SK-MEL-5 (cell line): ENCODE results near the gene CIT. TPM values are rescaled to one million over a fixed set of nuclear protein-coding genes. Genes with fewer than 3 reads are reported as not detected.

Experiments
- DNase-seq: peaks from one replicate; pipeline ENCODE4 v3.0.0-alpha.2; 2016; ENCODE audit warnings: low read depth, low spot score
- in situ Hi-C: cut with HindIII; loops from 2 replicates; pipeline ENCODE4 v1.10.0; 2016; ENCODE audit warnings: low sequenced_read_pairs, high pct_unique_total_duplicates, low pct_unique_long_range_greater_than_20kb
- total RNA-seq: library from RNA; depleted of rRNA; stranded (reverse); fragments of >200 nt; shearing (Covaris generic); gene quantifications from 2 replicates; pipeline ENCODE4 v1.2.3, GENCODE V29; 2014

The CIT gene
- total RNA-seq, 1 experiment from 2014 or later = 47.6 TPM

DNA sequence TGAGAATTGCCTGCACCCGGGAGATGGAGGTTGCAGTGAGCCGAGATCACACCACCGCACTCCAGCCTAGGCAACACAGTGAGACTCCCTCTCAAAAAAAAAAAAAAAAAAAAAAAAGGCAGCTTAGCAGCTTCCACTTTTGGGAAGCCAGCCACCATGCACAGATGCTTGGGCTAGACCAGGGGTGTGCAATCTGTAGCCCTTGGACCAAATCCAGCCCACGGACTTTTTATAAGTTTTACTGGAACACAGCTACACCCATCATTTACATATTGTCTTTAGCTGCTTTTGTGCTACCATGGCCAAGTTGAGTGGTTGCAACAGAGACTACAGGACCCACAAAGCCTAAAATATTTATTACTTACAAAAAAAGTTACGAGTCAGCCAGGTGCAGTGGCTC, 6.7 kb downstream of the CIT start:
- in situ Hi-C loops = no loop called here
- peak; percentile 30 for DNase-seq

GRCh38 chr12:119869720-119870119, 7.4 kb downstream of the CIT start:
- peak; percentile 90 for DNase-seq
- in situ Hi-C loops = no loop called here

DNA sequence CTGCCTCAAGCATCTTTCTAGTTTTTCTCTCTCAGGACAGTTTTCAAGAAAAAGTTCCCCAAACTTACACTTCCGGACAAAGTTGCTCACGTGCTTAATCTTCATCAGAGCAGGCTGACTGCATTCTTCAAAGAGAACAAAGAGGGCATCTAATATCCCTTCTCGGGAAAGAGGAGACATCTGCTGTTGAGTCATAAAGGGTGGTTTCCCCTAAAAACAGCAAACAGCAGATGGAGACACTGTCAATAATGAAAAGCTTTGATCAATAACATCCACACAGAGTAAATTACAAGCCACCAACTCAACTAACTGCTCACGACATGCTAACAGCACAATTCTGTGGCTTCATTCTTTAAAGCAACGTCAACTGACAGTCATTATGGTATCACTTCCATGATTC, 8.1 kb downstream of the CIT start:
- peak; percentile 98 for DNase-seq
- in situ Hi-C loops = no loop called here

DNA sequence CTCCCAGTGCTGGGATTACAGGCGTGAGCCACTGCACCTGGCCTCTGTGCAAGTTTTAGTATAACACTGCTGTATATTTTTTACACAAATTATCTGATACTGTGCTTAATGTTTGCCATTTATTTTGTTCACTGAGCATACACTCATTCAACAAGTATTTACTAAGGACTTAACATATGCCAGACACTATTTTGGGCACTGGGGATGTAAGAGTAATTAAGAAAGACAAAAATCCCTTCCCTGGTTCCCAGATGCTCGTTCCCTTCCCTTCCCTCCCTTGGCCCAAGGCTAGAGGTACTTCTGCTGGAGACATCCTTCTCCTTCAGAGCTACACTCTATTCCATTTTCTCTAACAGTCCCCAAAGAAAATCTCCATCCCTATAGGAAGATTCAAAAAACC, 12.5 kb downstream of the CIT start:
- in situ Hi-C loops = no loop called here
- no peak for DNase-seq

DNA sequence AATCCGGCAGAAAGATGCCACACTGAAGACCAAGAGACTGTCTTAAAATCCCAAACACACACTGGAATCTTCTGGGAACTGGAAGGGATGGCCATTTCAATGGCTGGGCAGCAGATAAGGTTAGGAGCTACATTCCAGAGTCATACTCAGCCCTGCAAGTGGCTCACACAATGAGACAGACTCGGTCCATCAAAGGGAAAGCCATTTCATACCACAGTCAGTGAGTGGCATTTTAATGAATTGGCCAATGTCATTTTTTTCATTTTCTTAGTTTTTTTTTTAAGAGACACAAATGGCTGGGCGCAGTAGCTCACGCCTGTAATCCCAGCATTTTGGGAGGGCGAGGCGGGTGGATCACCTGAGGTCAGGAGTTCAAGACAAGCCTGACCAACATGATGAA, 17.9 kb downstream of the CIT start:
- in situ Hi-C loops = no loop called here
- DNase-seq = no peak

DNA sequence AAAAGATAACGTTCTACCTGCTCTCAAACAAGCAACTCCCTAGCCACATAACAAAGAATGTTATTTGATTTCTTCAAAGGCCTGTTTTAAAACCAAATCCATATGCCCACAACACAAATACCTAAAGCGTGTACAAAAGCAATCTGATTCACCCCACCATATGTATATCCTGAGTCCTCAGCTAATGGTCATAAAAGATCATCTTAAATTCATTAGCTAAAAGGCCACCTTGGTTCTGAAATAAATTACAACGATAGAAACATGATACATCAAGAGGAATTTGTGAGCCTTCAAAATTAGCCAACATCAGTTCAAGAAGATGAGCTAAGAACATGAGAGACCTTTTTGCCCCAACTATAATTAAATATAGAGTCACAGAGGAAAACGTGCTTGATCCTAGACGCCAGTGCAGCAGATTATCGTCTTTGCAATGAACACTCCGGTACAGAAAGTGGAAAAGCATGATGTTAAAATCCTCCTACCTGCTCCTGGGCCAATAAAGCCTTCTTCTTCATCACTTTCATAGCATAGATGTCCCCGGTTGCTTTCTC, 20.0 kb downstream of the CIT start:
- in situ Hi-C loops = no loop called here
- no peak for DNase-seq

DNA sequence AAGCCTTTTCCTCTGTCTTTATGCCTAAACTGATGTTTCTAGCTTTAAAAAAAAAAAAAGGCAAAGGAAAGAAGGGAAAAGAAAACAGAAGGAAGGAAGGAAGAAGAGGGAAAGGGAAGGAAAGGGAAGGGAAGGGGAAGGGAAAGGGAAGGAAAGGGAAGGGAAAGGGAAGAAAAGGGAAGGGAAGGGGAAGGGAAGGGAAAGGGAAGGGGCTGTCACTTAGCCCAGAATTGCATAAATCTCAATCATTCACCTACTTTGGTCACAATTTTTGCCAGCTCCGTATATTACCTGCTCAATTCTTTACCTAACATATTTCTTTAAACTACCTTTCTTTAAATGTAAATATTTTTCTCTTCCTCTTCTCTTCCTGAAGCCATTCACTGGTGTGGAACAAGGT, 26.8 kb downstream of the CIT start:
- no peak for DNase-seq
- in situ Hi-C loops = no loop called here

DNA sequence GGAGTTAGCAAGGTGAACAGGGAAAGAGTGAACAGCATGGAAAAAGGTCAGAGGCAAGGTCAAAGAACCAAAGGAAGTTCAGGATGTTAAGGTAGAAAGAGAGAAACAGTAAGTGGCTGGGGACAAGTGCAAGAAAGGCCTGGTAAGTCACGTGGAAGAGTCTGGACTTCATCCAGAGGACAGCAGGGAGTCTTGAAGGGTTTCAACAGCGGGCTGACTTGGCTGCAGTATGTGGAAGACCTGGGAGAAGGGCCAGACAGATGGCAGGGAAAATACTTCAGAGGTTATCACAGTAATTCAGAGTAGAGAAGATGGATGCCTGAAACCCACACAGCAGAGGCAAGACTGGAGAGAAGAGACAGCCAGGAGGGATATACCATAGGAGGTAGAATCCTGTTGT, 34.0 kb downstream of the CIT start:
- peak; percentile 84 for DNase-seq
- in situ Hi-C loops = no loop called here

DNA sequence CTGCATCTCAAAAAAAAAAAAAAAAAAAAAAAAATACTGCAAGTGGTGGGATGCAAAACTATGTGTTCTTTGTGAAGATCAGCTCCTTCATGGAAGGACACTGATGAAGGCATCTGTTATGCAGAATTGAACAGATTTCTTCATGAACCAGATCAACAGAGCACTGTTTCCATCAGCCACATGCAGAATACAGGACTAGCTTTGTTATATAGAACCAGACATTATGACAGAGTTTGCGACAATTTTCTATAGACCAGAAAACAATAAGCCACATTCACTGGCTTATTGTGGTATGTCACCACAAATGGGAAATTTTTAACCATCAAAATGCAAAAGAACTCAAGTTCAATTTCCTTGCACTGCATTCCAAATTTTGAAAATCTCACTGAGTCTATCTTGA, 34.7 kb downstream of the CIT start:
- DNase-seq = peak; percentile 97
- in situ Hi-C loops = no loop called here

- DNase-seq = peak; percentile 54
- in situ Hi-C loops = no loop called here
Observed at GRCh38 chr12:119841433-119842210, 35.5 kb downstream of the CIT start.

DNA sequence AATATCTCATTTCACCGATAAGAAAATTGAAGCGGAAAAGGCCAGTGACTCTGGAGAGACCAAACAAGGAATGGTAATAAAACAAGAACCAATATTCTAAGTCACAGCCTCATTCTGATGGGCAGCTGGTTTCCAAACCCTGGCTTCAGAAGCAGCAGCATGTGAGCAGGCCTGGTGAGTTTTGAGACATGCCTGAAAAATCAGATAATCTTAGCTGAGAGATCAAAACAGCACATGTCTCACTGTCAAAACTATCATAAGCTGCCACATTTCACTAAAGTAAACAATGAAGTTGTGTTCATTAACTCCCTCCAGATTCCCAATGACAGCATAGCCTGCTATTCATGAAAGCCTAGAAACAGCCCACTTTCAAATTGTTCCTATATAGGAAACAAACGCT, 36.5 kb downstream of the CIT start:
- in situ Hi-C loops = no loop called here
- peak; percentile 5 for DNase-seq

DNA sequence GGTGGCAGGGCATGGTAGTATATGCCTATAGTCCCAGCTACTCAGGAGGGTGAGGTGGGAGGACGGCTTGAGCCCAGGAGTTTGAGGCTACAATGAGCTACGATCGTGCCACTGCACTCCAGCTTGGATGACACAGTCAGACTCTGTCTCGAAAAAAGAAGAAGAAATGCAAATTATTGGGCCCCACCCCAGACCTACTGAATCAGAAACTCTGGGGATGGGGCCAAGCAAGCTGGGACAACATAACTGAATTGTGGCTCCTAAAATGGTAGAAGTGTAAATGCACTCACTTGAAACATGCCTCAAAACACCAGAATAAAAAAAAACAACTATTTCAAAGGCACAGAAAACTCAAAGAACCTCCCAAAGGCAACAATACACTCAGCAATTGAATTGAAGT, 37.0 kb downstream of the CIT start:
- no peak for DNase-seq
- in situ Hi-C loops = no loop called here

DNA sequence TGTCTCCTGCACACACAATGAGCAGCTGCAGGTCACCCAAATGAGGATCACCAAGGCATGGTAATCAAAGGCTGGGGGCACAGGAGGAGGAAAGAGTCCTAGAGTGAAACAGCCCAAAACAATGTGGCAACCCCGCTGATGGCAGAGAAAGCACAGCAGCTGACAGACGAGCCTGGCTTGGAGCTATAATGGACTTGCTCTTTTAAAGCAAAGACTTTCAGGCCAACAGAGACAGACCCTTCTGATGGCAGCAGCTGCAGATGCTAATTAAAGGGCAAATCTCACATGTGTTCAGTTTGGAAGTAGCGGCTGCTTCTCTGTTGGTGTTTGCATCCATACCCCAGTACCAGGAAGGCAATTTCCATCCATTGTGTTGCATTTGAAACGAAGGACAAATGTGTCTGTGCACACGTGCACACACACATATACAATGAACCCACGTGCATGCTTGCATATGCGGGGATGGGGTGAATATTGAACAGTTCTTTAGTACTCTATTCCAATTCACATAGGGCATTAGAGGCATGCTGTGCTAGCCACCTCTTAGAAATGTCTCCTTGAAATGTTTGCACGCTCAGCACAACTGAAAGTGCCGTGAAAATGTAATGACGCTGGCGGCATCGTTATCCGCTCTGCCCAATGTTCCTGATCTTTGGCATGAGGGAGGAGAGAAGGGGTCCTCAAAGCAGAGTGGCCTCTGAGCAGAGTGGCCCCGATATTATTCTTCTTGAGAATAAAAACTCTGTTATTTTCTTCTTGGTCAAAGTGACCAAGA, 38.1 kb downstream of the CIT start:
- DNase-seq = no peak
- in situ Hi-C loops = no loop called here

DNA sequence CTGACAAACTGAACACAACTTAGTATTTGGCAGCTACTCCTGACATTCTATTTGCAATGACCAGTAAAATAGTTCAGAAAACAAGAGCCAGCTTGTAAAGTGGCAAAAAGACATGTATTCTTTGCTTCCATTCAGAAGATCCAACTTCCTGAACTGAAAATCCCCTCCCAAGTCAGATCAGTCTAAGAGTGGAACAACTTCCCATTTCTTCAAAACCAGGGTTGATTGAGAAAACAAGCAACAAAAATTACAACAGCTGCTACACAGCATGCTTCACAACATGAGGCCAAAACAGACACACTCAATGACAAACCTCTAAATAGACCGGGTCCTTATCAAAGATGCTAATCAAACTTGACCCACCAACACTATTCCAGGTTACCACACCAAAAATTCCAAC, 40.3 kb downstream of the CIT start:
- in situ Hi-C loops = no loop called here
- peak; percentile 20 for DNase-seq

- peak; percentile 8 for DNase-seq
- in situ Hi-C loops = no loop called here
Observed at GRCh38 chr12:119835068-119835467, 42.1 kb downstream of the CIT start.

DNA sequence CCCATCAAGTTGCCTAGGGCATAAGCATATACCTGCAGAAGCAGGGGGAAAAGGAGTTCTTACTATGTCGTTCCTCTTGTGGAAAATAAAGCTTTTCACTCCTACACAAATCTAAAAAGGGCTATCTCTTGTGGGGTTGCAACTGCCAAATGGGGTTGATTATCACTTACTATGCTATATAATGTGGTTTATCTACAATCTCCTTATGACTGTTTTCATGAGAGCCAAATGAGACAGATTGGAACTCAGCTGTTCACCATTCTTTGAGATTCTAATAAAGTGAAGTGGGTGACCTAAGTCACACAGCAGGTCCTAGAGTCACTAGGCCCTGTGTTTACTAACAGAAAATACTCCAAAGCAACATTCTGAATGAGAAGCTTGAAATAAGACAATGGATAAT, 47.7 kb downstream of the CIT start:
- in situ Hi-C loops = no loop called here
- no peak for DNase-seq

- in situ Hi-C loops = no loop called here
Observed at GRCh38 chr12:119828300-119828699, 48.8 kb downstream of the CIT start.

GRCh38 chr12:119827760-119828159, 49.4 kb downstream of the CIT start:
- in situ Hi-C loops = no loop called here
- no peak for DNase-seq

More at GRCh38 chr12:119828300-119828699, 48.8 kb downstream of the CIT start:
- no peak for DNase-seq
